DOHH2 (cell line): ENCODE data around the gene FOXN3.

Source experiments
- CTCF ChIP-seq: fragments of 200-600 bp; sonication (generic); IDR thresholded peaks from one replicate; pipeline ENCODE4 v1.5.1; 2014; ENCODE audit warnings: antibody characterized with exemption, mild to moderate bottlenecking, low read depth, low read length; ENCODE audit not compliant: poor library complexity, severe bottlenecking
- EZH2phosphoT487 ChIP-seq: fragments of 200-600 bp; sonication (generic); IDR thresholded peaks from 2 replicates; pipeline ENCODE4 v1.6.1; 2017; ENCODE audit warnings: borderline replicate concordance, mild to moderate bottlenecking, antibody characterized with exemption, low read length, moderate library complexity, mixed read lengths

- TF ChIP-seq CTCF (no peak), EZH2phosphoT487 (no peak)
Observed at GRCh38 chr14:89293314-89293916, 123.6 kb downstream of the FOXN3 start.
